Vagina (tissue), 2 donors: Measurements from ENCODE around the gene LY6G5B. TPM values are rescaled to one million over a fixed set of nuclear protein-coding genes. Genes with fewer than 3 reads are reported as not detected.

Source experiments
- DNase-seq, 2 donors: peaks; one replicate each; pipeline ENCODE4 v3.0.0-alpha.2; 2017; ENCODE audit errors: extremely low spot score in 2 of 2
- H3K27ac ChIP-seq: fragments of 200-600 bp; sonication (generic); one replicate; pipeline ENCODE4 v1.5.1; 2019
- H3K27me3 ChIP-seq: fragments of 200-600 bp; sonication (generic); one replicate; pipeline ENCODE4 v1.5.1; 2019
- H3K36me3 ChIP-seq, 2 donors: fragments of 200-600 bp; sonication (generic); one replicate each; pipeline ENCODE4 v1.5.1; 2017 to 2019
- H3K4me1 ChIP-seq: fragments of 200-600 bp; sonication (generic); one replicate; pipeline ENCODE4 v1.5.1; 2019
- H3K4me3 ChIP-seq, 2 donors: fragments of 200-600 bp; sonication (generic); 1 replicate in 1 of 2; 2 replicates in 1 of 2; pipeline ENCODE4 v1.5.1; 2016 to 2019
- H3K9me3 ChIP-seq: fragments of 200-600 bp; sonication (generic); one replicate; pipeline ENCODE4 v1.5.1; 2019
- CTCF ChIP-seq, 3 experiments: fragments of 450-650 bp in 2 of 3; fragments of 200-600 bp in 1 of 3; sonication (generic) in 1 of 3; IDR thresholded peaks; one replicate each; pipeline ENCODE4 v1.5.1; 2017 to 2019; ENCODE audit warnings: antibody characterized with exemption in 3 of 3, mild to moderate bottlenecking in 2 of 3, moderate library complexity in 2 of 3
- POLR2A ChIP-seq, 2 donors: fragments of 450-650 bp; IDR thresholded peaks; one replicate each; pipeline ENCODE4 v1.6.1; 2017; ENCODE audit warnings: antibody characterized with exemption in 2 of 2, mild to moderate bottlenecking in 2 of 2, moderate library complexity in 2 of 2
- POLR2AphosphoS5 ChIP-seq, 2 donors: sonication (generic); formaldehyde crosslinking; IDR thresholded peaks; one replicate each; pipeline ENCODE4 v1.9.0; 2017; ENCODE audit warnings: antibody characterized with exemption in 2 of 2, mild to moderate bottlenecking in 2 of 2, low read depth in 1 of 2; ENCODE audit not compliant: insufficient read depth in 1 of 2
- intact Hi-C: fragments of 100-400 bp; cut with DNase I; formaldehyde crosslinking; loops from one replicate; pipeline ENCODE4 v1.15.1; 2023
- total RNA-seq: library from RNA; depleted of rRNA; stranded (reverse); fragments of >200 nt; gene quantifications from one replicate; pipeline ENCODE4 v1.2.3, GENCODE V29; 2016

Gene LY6G5B
- total RNA-seq, 1 donor from 2014 or later, result 7.4 TPM

GRCh38 chr6:31683591-31683990 lies 13.8 kb downstream of the LY6G5B start:
- Histone ChIP-seq H3K9me3 (no peaks in the 10 kb centered on the region), H3K4me1 (peaks cover 25% of the 10 kb centered on the region), H3K27me3 (no peaks in the 10 kb centered on the region), H3K36me3 (peaks cover 0 to 21% of the 10 kb centered on the region in 2 donors), H3K27ac (no peak overlapping the region), H3K4me3 (no peak overlapping the region)
- no peak for DNase-seq
- TF ChIP-seq POLR2A (IDR thresholded peaks at IDR 0.05), result no peak
- TF ChIP-seq CTCF (IDR thresholded peaks at IDR 0.05), result no peak
- TF ChIP-seq POLR2AphosphoS5 (IDR thresholded peaks at IDR 0.05; ENCODE audit: insufficient read depth in 1 of 2, low read depth in 1 of 2), result no peak
- intact Hi-C loops, result loop anchor here (5.0 to 10.0 kb wide), 2 partner anchors 51 to 149 kb away; partner anchors contain the start of gene CLIC1

DNA sequence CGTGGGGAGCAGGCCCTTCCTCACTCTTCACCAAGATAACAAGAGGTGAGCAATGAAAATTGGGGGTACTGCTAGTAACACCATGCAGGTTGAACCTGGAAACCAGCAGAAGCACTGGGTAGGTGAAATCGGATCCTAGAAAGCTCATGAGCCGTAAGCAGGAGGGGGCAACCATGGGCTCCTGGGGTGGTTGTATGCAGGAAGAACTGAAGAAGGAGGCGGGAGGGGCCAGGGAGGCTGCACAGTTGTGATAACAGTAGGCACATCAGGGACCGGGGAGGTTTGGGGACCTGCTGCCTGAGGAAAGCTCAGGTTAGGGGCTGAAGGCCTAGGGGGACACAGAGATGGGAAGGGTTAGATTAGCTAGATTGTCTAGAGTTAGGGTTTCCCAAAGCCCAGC lies 16.7 kb downstream of the LY6G5B start:
- intact Hi-C loops, result loop anchor here (10.0 kb wide), 1 partner anchor 48 kb away; the partner anchor contains the start of gene CLIC1
- no peak for TF ChIP-seq CTCF (IDR thresholded peaks at IDR 0.05)
- no peak for TF ChIP-seq POLR2AphosphoS5 (IDR thresholded peaks at IDR 0.05; ENCODE audit: insufficient read depth in 1 of 2, low read depth in 1 of 2)
- H3K27ac ChIP-seq, result no peak overlapping the region
- H3K4me1 ChIP-seq, result peaks cover 14% of the 10 kb centered on the region
- no peak for DNase-seq
- no peaks in the 10 kb centered on the region for H3K9me3 ChIP-seq
- H3K27me3 ChIP-seq, result no peaks in the 10 kb centered on the region
- H3K36me3 ChIP-seq, result peaks cover 0 to 48% of the 10 kb centered on the region in 2 donors
- no peak overlapping the region for H3K4me3 ChIP-seq

- H3K4me3 ChIP-seq, result no peak overlapping the region
- no peak for DNase-seq
- H3K4me1 ChIP-seq, result peaks cover 9% of the 10 kb centered on the region
- peaks cover 0 to 56% of the 10 kb centered on the region in 2 donors for H3K36me3 ChIP-seq
- H3K9me3 ChIP-seq, result no peaks in the 10 kb centered on the region
- no peak overlapping the region for H3K27ac ChIP-seq
- no peaks in the 10 kb centered on the region for H3K27me3 ChIP-seq
- TF ChIP-seq POLR2AphosphoS5 (IDR thresholded peaks at IDR 0.05; ENCODE audit: insufficient read depth in 1 of 2, low read depth in 1 of 2) (no peak), CTCF (IDR thresholded peaks at IDR 0.05) (no peak), POLR2A (IDR thresholded peaks at IDR 0.05) (no peak)
- intact Hi-C loops, result loop anchor here (10.0 kb wide), 1 partner anchor 47 kb away; the partner anchor contains the start of gene CLIC1
These were observed 17.5 kb downstream of the LY6G5B start for GRCh38 chr6:31687321-31687720.

GRCh38 chr6:31687860-31688693 lies 18.3 kb downstream of the LY6G5B start:
- no peak overlapping the region for H3K4me3 ChIP-seq
- DNase-seq, result no peak
- peaks cover 0 to 64% of the 10 kb centered on the region in 2 donors for H3K36me3 ChIP-seq
- intact Hi-C loops, result loop anchor here (10.0 kb wide), 1 partner anchor 47 kb away; the partner anchor contains the start of gene CLIC1
- H3K27me3 ChIP-seq, result no peaks in the 10 kb centered on the region
- H3K27ac ChIP-seq, result no peak overlapping the region
- H3K4me1 ChIP-seq, result peaks cover 5% of the 10 kb centered on the region
- H3K9me3 ChIP-seq, result no peaks in the 10 kb centered on the region
- TF ChIP-seq POLR2AphosphoS5 (IDR thresholded peaks at IDR 0.05; ENCODE audit: insufficient read depth in 1 of 2, low read depth in 1 of 2), result no peak

- Histone ChIP-seq H3K4me1 (no peaks in the 10 kb centered on the region), H3K9me3 (no peaks in the 10 kb centered on the region), H3K4me3 (no peak overlapping the region), H3K36me3 (peaks cover 0 to 75% of the 10 kb centered on the region in 2 donors), H3K27ac (no peak overlapping the region), H3K27me3 (no peaks in the 10 kb centered on the region)
- DNase-seq, result no peak
- no peak for TF ChIP-seq CTCF (IDR thresholded peaks at IDR 0.05)
- TF ChIP-seq POLR2A (IDR thresholded peaks at IDR 0.05), result no peak
- TF ChIP-seq POLR2AphosphoS5 (IDR thresholded peaks at IDR 0.05; ENCODE audit: insufficient read depth in 1 of 2, low read depth in 1 of 2), result no peak
- intact Hi-C loops, result loop anchor here (10.0 kb wide), 1 partner anchor 45 kb away; the partner anchor contains the start of gene CLIC1
These were observed 19.7 kb downstream of the LY6G5B start for GRCh38 chr6:31689249-31690110.
